Measurements from ENCODE around the gene TBXA2R.
"Not testable (repeated sequence)": the region's sequence is repeated elsewhere in the genome, so short reads cannot be mapped to it uniquely, and the experiment has no call there.

Gene TBXA2R

GRCh38 chr19:3605361-3605760 lies 1.3 kb downstream of the TBXA2R start:
- DNase-seq (ENCODE audit: low read depth), result no peak

- DNase-seq (ENCODE audit: low read depth), result peak; percentile 15
Observed at GRCh38 chr19:3604987-3605343, 1.7 kb downstream of the TBXA2R start.

GRCh38 chr19:3604227-3604986 lies 2.3 kb downstream of the TBXA2R start:
- DNase-seq (ENCODE audit: low read depth), result no peak

GRCh38 chr19:3603121-3603811 lies 3.4 kb downstream of the TBXA2R start:
- DNase-seq (ENCODE audit: low read depth), result no peak

DNA sequence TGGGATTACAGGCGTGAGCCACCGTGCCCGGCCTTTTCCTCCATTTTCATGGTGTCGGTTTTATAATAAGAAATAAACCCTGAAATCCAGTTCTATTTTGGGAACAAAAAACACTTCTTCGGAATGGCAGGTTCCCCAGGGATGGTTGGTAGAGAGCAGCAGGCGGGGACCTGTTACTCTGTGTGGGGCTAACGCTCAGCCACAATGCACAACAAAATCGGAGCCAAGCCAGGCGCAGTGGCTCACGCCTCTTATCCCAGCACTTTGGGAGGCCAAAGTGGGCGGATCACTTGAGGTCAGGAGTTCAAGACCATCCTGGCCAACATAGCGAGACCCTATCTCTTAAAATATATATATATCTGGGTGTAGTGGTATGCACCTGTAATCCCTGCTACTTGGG lies 5.7 kb downstream of the TBXA2R start:
- DNase-seq (ENCODE audit: low read depth), result no peak

- DNase-seq (ENCODE audit: low read depth), result no peak
Observed at GRCh38 chr19:3599776-3600187, 6.9 kb downstream of the TBXA2R start.

GRCh38 chr19:3595521-3596061 lies 11.1 kb downstream of the TBXA2R start:
- no peak for DNase-seq (ENCODE audit: low read depth)

GRCh38 chr19:3593156-3593555 lies 13.5 kb downstream of the TBXA2R start:
- no peak for DNase-seq (ENCODE audit: low read depth)

DNA sequence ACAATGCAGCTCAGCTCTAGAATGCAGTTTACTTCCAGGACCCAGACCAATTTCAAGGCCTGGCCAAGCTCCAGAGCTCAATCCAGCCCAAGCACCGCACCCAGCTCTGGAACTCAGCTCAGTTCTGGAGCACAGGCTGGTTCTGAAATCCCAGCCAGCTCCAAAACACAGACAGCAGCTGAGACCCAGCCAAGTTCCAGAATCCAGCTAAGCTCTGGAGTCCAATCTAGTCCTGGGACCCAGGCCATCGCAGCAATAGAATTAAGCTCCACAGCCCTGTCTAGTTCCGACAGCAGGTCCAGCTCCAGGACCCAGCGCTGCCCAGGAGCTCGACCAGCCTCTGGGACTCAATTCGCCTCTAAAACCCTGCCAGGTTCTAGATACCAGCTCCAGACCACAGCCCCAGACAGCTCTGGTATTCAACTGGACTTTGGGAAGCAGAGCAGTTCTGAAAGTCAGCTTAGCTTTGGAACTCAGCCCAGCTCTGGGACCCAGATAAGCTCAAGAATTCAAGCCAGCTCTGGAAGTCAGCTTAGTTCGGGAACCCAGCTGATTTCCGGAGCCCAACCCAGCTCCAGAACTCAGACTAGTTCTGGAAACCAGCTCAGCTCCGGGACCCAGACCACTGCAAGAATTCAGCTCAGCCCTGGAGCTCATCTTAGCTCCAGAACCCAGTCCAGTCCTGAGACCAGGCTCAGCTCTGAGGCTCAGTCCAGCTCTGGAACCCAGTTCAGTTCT lies 14.6 kb downstream of the TBXA2R start:
- no peak for DNase-seq (ENCODE audit: low read depth)

DNA sequence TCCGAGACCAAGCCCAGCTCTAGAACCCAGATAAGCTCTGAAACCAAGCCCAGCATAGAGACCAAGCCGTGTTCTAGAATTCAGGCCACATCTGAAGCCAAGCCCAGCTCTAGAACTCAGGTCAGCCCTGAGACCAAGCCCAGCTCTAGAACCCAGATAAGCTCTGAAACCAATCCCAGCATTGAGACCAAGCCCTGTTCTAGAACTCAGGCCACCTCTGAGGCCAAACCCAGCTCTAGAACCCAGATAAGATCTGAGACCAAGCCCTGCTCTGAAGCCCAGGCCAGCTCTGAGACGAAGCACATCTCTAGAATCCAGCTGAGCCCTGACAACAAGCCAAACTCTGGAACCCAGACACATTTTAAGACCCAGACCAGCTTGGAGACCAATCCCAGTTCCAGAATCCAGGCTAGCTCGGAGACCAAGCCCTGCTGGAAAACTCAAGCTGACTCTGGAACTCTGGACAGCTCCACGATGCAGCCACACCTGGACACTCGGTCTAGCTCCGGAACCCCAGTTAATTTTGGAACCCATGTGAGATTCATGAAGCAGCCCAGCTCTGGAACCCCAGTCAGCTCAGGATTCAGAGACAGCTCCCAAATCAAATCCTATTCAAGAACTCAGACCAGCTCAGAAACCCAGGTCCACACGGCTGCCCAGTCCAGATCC lies 15.6 kb downstream of the TBXA2R start:
- DNase-seq (ENCODE audit: low read depth), result no peak

- no peak for DNase-seq (ENCODE audit: low read depth)
Observed at GRCh38 chr19:3589949-3590348, 16.7 kb downstream of the TBXA2R start.

GRCh38 chr19:3589439-3589838 lies 17.2 kb downstream of the TBXA2R start:
- no peak for DNase-seq (ENCODE audit: low read depth)

DNA sequence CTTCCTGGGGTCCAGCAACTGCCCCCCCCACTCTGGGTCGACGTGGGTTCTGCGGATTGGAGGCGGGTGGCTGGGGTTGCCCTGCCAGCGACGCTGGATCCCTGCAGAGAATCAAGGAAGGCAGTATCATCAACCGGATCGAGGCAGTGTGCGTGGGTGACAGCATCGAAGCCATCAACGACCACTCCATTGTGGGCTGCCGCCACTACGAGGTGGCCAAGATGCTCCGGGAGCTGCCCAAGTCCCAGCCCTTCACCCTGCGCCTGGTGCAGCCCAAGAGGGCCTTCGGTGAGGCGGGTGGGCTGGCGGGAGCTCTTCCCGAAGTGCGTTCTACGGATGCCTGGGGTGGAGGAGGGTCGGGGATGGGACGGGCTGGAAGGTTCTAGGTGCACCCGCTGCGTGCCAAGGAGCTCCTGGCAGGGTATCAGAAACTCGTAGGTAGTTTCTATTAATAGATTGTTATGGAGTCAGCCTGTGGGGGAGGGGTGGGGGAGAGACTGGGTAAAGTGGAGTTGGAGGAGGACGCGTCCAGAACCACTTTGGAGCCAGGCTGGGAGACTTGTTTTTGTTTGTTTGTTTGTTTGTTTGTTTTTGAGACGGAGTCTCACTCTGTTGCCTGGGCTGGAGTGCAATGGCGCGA lies 19.8 kb downstream of the TBXA2R start:
- DNase-seq (ENCODE audit: low read depth), result no peak

DNA sequence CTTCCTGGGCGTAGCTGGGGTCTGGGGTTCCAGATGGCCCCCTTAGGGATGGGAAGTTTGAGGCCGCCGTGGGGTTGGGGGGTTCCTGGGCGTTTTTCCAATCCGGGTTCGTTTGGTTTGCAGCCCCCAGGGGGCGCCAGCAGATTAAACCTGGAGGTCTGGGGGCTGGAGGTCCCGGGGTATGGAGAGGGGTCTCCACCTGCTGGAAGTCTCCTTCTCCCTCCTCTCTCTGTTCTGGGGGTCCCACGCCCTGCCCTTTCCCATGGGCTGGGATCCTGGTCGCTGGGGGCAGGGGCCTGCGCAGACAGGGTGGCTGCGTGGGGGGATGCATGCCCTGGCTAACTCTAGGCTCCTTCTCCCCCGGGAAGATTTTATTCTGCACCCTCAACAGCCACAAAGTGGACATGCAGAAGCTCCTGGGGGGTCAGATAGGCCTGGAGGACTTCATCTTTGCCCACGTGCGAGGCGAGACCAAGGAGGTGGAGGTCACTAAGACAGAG lies 20.5 kb downstream of the TBXA2R start:
- DNase-seq (ENCODE audit: low read depth), result peak; percentile 21

DNA sequence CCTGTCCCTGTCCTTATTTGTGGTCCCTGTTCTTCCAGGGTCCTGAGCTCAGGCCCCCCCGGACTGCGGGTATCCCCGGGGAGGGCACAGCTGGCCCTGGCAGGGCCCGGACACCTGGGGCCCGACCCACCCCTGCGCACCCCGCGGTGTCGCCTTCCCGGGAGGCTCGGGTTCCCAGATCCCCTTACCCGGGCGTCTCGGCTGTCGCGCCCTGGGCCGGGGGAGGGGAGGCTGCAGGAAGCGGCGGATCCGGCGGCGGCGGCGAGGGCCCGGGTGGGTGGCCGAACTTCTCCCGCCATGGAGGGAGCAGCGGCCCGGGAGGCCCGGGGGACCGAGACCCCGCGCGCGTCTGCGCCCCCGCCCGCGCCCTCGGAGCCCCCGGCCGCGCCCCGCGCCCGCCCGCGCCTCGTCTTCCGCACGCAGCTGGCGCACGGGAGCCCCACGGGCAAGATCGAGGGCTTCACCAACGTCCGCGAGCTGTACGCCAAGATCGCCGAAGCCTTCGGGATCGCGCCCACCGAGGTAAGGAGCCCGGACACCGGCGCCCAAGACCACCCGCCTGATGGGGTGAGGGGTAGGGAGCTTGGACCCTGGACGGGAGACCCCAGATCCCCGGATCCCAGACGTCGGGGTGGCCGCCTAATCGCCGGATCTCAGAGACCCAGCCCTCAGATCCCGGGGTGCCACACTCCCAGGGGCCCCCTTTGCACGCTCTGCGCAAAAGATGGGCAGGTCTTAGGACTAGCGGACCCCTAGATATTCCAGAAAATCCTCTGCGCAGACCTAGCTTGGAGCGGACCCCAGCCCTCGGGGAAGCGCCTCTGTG lies 21.2 kb downstream of the TBXA2R start, which contains the start of gene GIPC3:
Gene GIPC3, plus strand, starts transcription at position 178 of the 826 bp plus-strand sequence. Its CDS starts 120 bp downstream, at position 298.
- DNase-seq (ENCODE audit: low read depth), result no peak

GRCh38 chr19:3584036-3584802 lies 22.5 kb downstream of the TBXA2R start:
- DNase-seq (ENCODE audit: low read depth), result not testable (repeated sequence)

- DNase-seq (ENCODE audit: low read depth), result not testable (repeated sequence)
Observed at GRCh38 chr19:3581792-3582191, 24.9 kb downstream of the TBXA2R start.

- DNase-seq (ENCODE audit: low read depth), result no peak
Observed at GRCh38 chr19:3580156-3580934, 26.3 kb downstream of the TBXA2R start.

GRCh38 chr19:3578390-3578789 lies 28.3 kb downstream of the TBXA2R start:
- DNase-seq (ENCODE audit: low read depth), result no peak

Measured in stimulated activated CD8-positive, alpha-beta memory T cell treated with anti-CD3 and anti-CD28 coated beads, Interleukin-4, amount 100 ng/mL, for 24 hours (primary cell).